Measurements from ENCODE around the gene BTG1.

BTG1 gene

GRCh38 chr12:92123780-92124688, 21.6 kb downstream of the BTG1 start:
- Histone ChIP-seq H3K4me3 (ENCODE audit: insufficient read depth, low read depth, low read length, poor library complexity, severe bottlenecking) (no peak overlapping the region), H3K27ac (ENCODE audit: insufficient read depth, low read length, poor library complexity, severe bottlenecking) (no peak overlapping the region), H3K36me3 (ENCODE audit: control insufficient read depth, insufficient read depth, low read length) (no peaks in the 10 kb centered on the region), H3K9me3 (ENCODE audit: control insufficient read depth, low read length) (peaks cover 12% of the 10 kb centered on the region), H3K27me3 (replicated peaks; ENCODE audit: control insufficient read depth, insufficient read depth, low read length, poor library complexity, severe bottlenecking) (no peaks in the 10 kb centered on the region), H3K4me1 (ENCODE audit: control insufficient read depth, insufficient read depth, low read length, poor library complexity, severe bottlenecking) (no peaks in the 10 kb centered on the region)
- no peak for DNase-seq

GRCh38 chr12:92122941-92123779, 22.5 kb downstream of the BTG1 start:
- Histone ChIP-seq H3K36me3 (ENCODE audit: control insufficient read depth, insufficient read depth, low read length) (no peaks in the 10 kb centered on the region), H3K27ac (ENCODE audit: insufficient read depth, low read length, poor library complexity, severe bottlenecking) (no peak overlapping the region), H3K27me3 (replicated peaks; ENCODE audit: control insufficient read depth, insufficient read depth, low read length, poor library complexity, severe bottlenecking) (no peaks in the 10 kb centered on the region), H3K9me3 (ENCODE audit: control insufficient read depth, low read length) (peaks cover 12% of the 10 kb centered on the region), H3K4me1 (ENCODE audit: control insufficient read depth, insufficient read depth, low read length, poor library complexity, severe bottlenecking) (no peaks in the 10 kb centered on the region), H3K4me3 (ENCODE audit: insufficient read depth, low read depth, low read length, poor library complexity, severe bottlenecking) (no peak overlapping the region)
- DNase-seq, result no peak

GRCh38 chr12:92121826-92122225, 23.8 kb downstream of the BTG1 start:
- Histone ChIP-seq H3K4me3 (ENCODE audit: insufficient read depth, low read depth, low read length, poor library complexity, severe bottlenecking) (no peak overlapping the region), H3K27ac (ENCODE audit: insufficient read depth, low read length, poor library complexity, severe bottlenecking) (no peak overlapping the region), H3K9me3 (ENCODE audit: control insufficient read depth, low read length) (peaks cover 12% of the 10 kb centered on the region), H3K27me3 (replicated peaks; ENCODE audit: control insufficient read depth, insufficient read depth, low read length, poor library complexity, severe bottlenecking) (no peaks in the 10 kb centered on the region), H3K4me1 (ENCODE audit: control insufficient read depth, insufficient read depth, low read length, poor library complexity, severe bottlenecking) (no peaks in the 10 kb centered on the region), H3K36me3 (ENCODE audit: control insufficient read depth, insufficient read depth, low read length) (no peaks in the 10 kb centered on the region)
- no peak for DNase-seq

GRCh38 chr12:92118826-92119536, 26.7 kb downstream of the BTG1 start:
- no peak for DNase-seq
- peaks cover 12% of the 10 kb centered on the region for H3K9me3 ChIP-seq (ENCODE audit: control insufficient read depth, low read length)
- no peaks in the 10 kb centered on the region for H3K27me3 ChIP-seq (replicated peaks; ENCODE audit: control insufficient read depth, insufficient read depth, low read length, poor library complexity, severe bottlenecking)
- H3K27ac ChIP-seq (ENCODE audit: insufficient read depth, low read length, poor library complexity, severe bottlenecking), result no peak overlapping the region
- H3K4me1 ChIP-seq (ENCODE audit: control insufficient read depth, insufficient read depth, low read length, poor library complexity, severe bottlenecking), result peaks cover 3% of the 10 kb centered on the region
- no peak overlapping the region for H3K4me3 ChIP-seq (ENCODE audit: insufficient read depth, low read depth, low read length, poor library complexity, severe bottlenecking)
- H3K36me3 ChIP-seq (ENCODE audit: control insufficient read depth, insufficient read depth, low read length), result no peaks in the 10 kb centered on the region

GRCh38 chr12:92114834-92115233, 30.8 kb downstream of the BTG1 start:
- Histone ChIP-seq H3K4me1 (ENCODE audit: control insufficient read depth, insufficient read depth, low read length, poor library complexity, severe bottlenecking) (peaks cover 10% of the 10 kb centered on the region), H3K27me3 (replicated peaks; ENCODE audit: control insufficient read depth, insufficient read depth, low read length, poor library complexity, severe bottlenecking) (no peaks in the 10 kb centered on the region), H3K36me3 (ENCODE audit: control insufficient read depth, insufficient read depth, low read length) (no peaks in the 10 kb centered on the region), H3K9me3 (ENCODE audit: control insufficient read depth, low read length) (no peaks in the 10 kb centered on the region), H3K27ac (ENCODE audit: insufficient read depth, low read length, poor library complexity, severe bottlenecking) (no peak overlapping the region), H3K4me3 (ENCODE audit: insufficient read depth, low read depth, low read length, poor library complexity, severe bottlenecking) (no peak overlapping the region)
- DNase-seq, result no peak

GRCh38 chr12:92111256-92111655, 34.4 kb downstream of the BTG1 start:
- no peak for DNase-seq
- no peaks in the 10 kb centered on the region for H3K27me3 ChIP-seq (replicated peaks; ENCODE audit: control insufficient read depth, insufficient read depth, low read length, poor library complexity, severe bottlenecking)
- no peak overlapping the region for H3K4me3 ChIP-seq (ENCODE audit: insufficient read depth, low read depth, low read length, poor library complexity, severe bottlenecking)
- H3K9me3 ChIP-seq (ENCODE audit: control insufficient read depth, low read length), result no peaks in the 10 kb centered on the region
- H3K4me1 ChIP-seq (ENCODE audit: control insufficient read depth, insufficient read depth, low read length, poor library complexity, severe bottlenecking), result peaks cover 14% of the 10 kb centered on the region
- no peak overlapping the region for H3K27ac ChIP-seq (ENCODE audit: insufficient read depth, low read length, poor library complexity, severe bottlenecking)
- no peaks in the 10 kb centered on the region for H3K36me3 ChIP-seq (ENCODE audit: control insufficient read depth, insufficient read depth, low read length)

GRCh38 chr12:92110083-92110640, 35.5 kb downstream of the BTG1 start:
- peaks cover 12% of the 10 kb centered on the region for H3K4me1 ChIP-seq (ENCODE audit: control insufficient read depth, insufficient read depth, low read length, poor library complexity, severe bottlenecking)
- H3K36me3 ChIP-seq (ENCODE audit: control insufficient read depth, insufficient read depth, low read length), result no peaks in the 10 kb centered on the region
- H3K27ac ChIP-seq (ENCODE audit: insufficient read depth, low read length, poor library complexity, severe bottlenecking), result no peak overlapping the region
- no peak overlapping the region for H3K4me3 ChIP-seq (ENCODE audit: insufficient read depth, low read depth, low read length, poor library complexity, severe bottlenecking)
- H3K9me3 ChIP-seq (ENCODE audit: control insufficient read depth, low read length), result no peaks in the 10 kb centered on the region
- H3K27me3 ChIP-seq (replicated peaks; ENCODE audit: control insufficient read depth, insufficient read depth, low read length, poor library complexity, severe bottlenecking), result no peaks in the 10 kb centered on the region
- DNase-seq, result no peak

GRCh38 chr12:92109613-92110012, 36.0 kb downstream of the BTG1 start:
- Histone ChIP-seq H3K27ac (ENCODE audit: insufficient read depth, low read length, poor library complexity, severe bottlenecking) (no peak overlapping the region), H3K9me3 (ENCODE audit: control insufficient read depth, low read length) (no peaks in the 10 kb centered on the region), H3K27me3 (replicated peaks; ENCODE audit: control insufficient read depth, insufficient read depth, low read length, poor library complexity, severe bottlenecking) (no peaks in the 10 kb centered on the region), H3K4me1 (ENCODE audit: control insufficient read depth, insufficient read depth, low read length, poor library complexity, severe bottlenecking) (peaks cover 12% of the 10 kb centered on the region), H3K36me3 (ENCODE audit: control insufficient read depth, insufficient read depth, low read length) (no peaks in the 10 kb centered on the region), H3K4me3 (ENCODE audit: insufficient read depth, low read depth, low read length, poor library complexity, severe bottlenecking) (no peak overlapping the region)
- DNase-seq, result no peak

- H3K36me3 ChIP-seq (ENCODE audit: control insufficient read depth, insufficient read depth, low read length), result no peaks in the 10 kb centered on the region
- H3K4me3 ChIP-seq (ENCODE audit: insufficient read depth, low read depth, low read length, poor library complexity, severe bottlenecking), result no peak overlapping the region
- peaks cover 12% of the 10 kb centered on the region for H3K4me1 ChIP-seq (ENCODE audit: control insufficient read depth, insufficient read depth, low read length, poor library complexity, severe bottlenecking)
- no peaks in the 10 kb centered on the region for H3K9me3 ChIP-seq (ENCODE audit: control insufficient read depth, low read length)
- no peak overlapping the region for H3K27ac ChIP-seq (ENCODE audit: insufficient read depth, low read length, poor library complexity, severe bottlenecking)
- H3K27me3 ChIP-seq (replicated peaks; ENCODE audit: control insufficient read depth, insufficient read depth, low read length, poor library complexity, severe bottlenecking), result no peaks in the 10 kb centered on the region
- no peak for DNase-seq
Observed at GRCh38 chr12:92108651-92109050, 37.0 kb downstream of the BTG1 start.
